ENCODE data around the gene IL22RA2. TPM values are rescaled to one million over a fixed set of nuclear protein-coding genes. Genes with fewer than 3 reads are reported as not detected.

The IL22RA2 gene
- total RNA-seq, 1 experiment from 2014 or later = not detected

DNA sequence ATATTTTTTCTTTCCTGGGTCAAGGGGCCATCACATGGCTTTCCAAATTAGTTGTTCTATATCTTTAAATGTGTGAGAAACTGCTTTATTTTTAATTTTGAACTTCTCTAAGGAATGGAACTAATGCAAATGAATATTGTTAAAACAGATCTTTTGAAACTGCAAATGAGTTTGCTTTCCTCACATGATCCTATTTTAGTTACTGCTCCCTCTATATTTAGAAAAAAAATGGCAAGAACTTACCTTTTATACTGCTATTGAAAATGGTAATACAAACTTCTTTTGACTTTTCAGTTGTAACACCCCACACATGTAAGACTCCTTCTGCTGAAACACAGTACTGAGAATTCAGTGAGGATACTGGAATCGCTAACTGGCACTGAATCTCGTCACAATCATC lies 29.8 kb upstream of the IL22RA2 start:
- no peaks in the 10 kb centered on the region for H3K9me3 ChIP-seq (ENCODE audit: low read depth, low read length, poor library complexity, severe bottlenecking)
- POLR2A ChIA-PET (ENCODE audit: low non-redundant PET) = no interaction called here
- H3K27ac ChIP-seq (ENCODE audit: low read depth, low read length, poor library complexity, severe bottlenecking) = no peak overlapping the region
- H3K27me3 ChIP-seq (replicated peaks; ENCODE audit: insufficient read depth, low read depth, low read length, poor library complexity) = no peaks in the 10 kb centered on the region
- intact Hi-C loops (cut with micrococcal nuclease; ENCODE audit: unreplicated experiment) = no loop called here
- TF ChIP-seq EZH2 (IDR thresholded peaks at IDR 0.05; ENCODE audit: borderline replicate concordance, low read depth, low read length, poor library complexity, severe bottlenecking) = no peak
- TF ChIP-seq, protein P1, sequence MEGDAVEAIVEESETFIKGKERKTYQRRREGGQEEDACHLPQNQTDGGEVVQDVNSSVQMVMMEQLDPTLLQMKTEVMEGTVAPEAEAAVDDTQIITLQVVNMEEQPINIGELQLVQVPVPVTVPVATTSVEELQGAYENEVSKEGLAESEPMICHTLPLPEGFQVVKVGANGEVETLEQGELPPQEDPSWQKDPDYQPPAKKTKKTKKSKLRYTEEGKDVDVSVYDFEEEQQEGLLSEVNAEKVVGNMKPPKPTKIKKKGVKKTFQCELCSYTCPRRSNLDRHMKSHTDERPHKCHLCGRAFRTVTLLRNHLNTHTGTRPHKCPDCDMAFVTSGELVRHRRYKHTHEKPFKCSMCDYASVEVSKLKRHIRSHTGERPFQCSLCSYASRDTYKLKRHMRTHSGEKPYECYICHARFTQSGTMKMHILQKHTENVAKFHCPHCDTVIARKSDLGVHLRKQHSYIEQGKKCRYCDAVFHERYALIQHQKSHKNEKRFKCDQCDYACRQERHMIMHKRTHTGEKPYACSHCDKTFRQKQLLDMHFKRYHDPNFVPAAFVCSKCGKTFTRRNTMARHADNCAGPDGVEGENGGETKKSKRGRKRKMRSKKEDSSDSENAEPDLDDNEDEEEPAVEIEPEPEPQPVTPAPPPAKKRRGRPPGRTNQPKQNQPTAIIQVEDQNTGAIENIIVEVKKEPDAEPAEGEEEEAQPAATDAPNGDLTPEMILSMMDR (conservative IDR thresholded peaks at IDR 0.05; ENCODE audit: low read depth, low read length) = no peak
- CTCF ChIA-PET = no interaction called here
- no peak overlapping the region for H3K4me3 ChIP-seq (ENCODE audit: low read depth, low read length, poor library complexity, severe bottlenecking)
- TSS peak; percentile 13 for BruUV-seq (replicated peaks)
- DNase-seq (ENCODE audit: low spot score) = no peak
- peaks cover 25% of the 10 kb centered on the region for H3K36me3 ChIP-seq (ENCODE audit: insufficient read depth, low read length, poor library complexity, severe bottlenecking)
- H3K4me1 ChIP-seq (ENCODE audit: insufficient read depth, low read length, poor library complexity, severe bottlenecking) = no peaks in the 10 kb centered on the region

DNA sequence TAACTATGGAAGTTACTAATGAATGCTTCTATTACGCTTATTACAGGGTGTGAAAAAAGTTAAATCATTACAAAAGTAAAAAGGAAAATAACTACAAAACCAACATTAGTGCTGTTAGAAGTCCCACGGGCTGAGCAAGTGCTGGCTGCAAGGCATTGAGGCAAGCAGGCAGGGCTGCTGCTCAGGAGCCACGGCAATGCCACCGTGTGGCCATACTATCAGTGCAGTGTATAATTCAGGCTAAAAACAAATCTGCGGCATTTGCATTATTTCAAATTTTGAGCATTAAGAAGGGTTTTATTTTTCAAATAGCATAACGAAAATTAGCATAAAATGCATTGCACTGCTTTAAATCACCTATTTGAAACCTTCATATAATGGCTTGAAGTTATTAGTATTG lies 28.6 kb upstream of the IL22RA2 start:
- CTCF ChIA-PET = no interaction called here
- intact Hi-C loops (cut with micrococcal nuclease; ENCODE audit: unreplicated experiment) = no loop called here
- Histone ChIP-seq H3K27me3 (replicated peaks; ENCODE audit: insufficient read depth, low read depth, low read length, poor library complexity) (no peaks in the 10 kb centered on the region), H3K4me3 (ENCODE audit: low read depth, low read length, poor library complexity, severe bottlenecking) (no peak overlapping the region), H3K36me3 (ENCODE audit: insufficient read depth, low read length, poor library complexity, severe bottlenecking) (peaks cover 25% of the 10 kb centered on the region), H3K9me3 (ENCODE audit: low read depth, low read length, poor library complexity, severe bottlenecking) (no peaks in the 10 kb centered on the region), H3K27ac (ENCODE audit: low read depth, low read length, poor library complexity, severe bottlenecking) (no peak overlapping the region), H3K4me1 (ENCODE audit: insufficient read depth, low read length, poor library complexity, severe bottlenecking) (no peaks in the 10 kb centered on the region)
- POLR2A ChIA-PET (ENCODE audit: low non-redundant PET) = no interaction called here
- peak; percentile 10 for DNase-seq (ENCODE audit: low spot score)
- TF ChIP-seq, protein P1 (conservative IDR thresholded peaks at IDR 0.05; ENCODE audit: low read depth, low read length) = peak; percentile 48
- TF ChIP-seq EZH2 (IDR thresholded peaks at IDR 0.05; ENCODE audit: borderline replicate concordance, low read depth, low read length, poor library complexity, severe bottlenecking) = no peak
- BruUV-seq (replicated peaks) = no TSS peak

DNA sequence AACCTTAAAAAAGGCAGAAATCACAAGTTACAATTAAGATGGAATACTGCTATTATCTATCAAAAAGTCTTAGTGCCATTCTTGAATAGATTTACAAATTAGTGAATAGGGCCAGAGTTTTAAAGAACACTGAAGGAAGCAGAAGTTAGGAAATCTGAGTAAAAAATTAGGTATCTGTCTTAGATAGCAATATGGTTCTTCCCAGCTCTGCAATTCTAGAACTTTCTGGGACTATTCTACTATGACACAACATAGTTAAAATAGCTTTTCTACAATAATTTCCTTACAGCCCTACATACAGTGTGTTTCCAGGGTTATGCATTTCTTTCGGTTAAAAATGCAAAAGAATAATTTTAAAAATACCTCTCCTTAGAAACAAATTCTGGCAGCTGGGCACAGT lies 27.6 kb upstream of the IL22RA2 start:
- peaks cover 25% of the 10 kb centered on the region for H3K36me3 ChIP-seq (ENCODE audit: insufficient read depth, low read length, poor library complexity, severe bottlenecking)
- CTCF ChIA-PET = no interaction called here

More for the DNA sequence above, 27.6 kb upstream of the IL22RA2 start:
- no peaks in the 10 kb centered on the region for H3K27me3 ChIP-seq (replicated peaks; ENCODE audit: insufficient read depth, low read depth, low read length, poor library complexity)
- BruUV-seq (replicated peaks) = no TSS peak
- DNase-seq (ENCODE audit: low spot score) = no peak
- H3K27ac ChIP-seq (ENCODE audit: low read depth, low read length, poor library complexity, severe bottlenecking) = no peak overlapping the region
- no peaks in the 10 kb centered on the region for H3K4me1 ChIP-seq (ENCODE audit: insufficient read depth, low read length, poor library complexity, severe bottlenecking)
- no peak overlapping the region for H3K4me3 ChIP-seq (ENCODE audit: low read depth, low read length, poor library complexity, severe bottlenecking)
- TF ChIP-seq EZH2 (IDR thresholded peaks at IDR 0.05; ENCODE audit: borderline replicate concordance, low read depth, low read length, poor library complexity, severe bottlenecking) = no peak
- TF ChIP-seq, protein P1 (conservative IDR thresholded peaks at IDR 0.05; ENCODE audit: low read depth, low read length) = no peak
- POLR2A ChIA-PET (ENCODE audit: low non-redundant PET) = no interaction called here
- intact Hi-C loops (cut with micrococcal nuclease; ENCODE audit: unreplicated experiment) = no loop called here
- no peaks in the 10 kb centered on the region for H3K9me3 ChIP-seq (ENCODE audit: low read depth, low read length, poor library complexity, severe bottlenecking)
